DOHH2 (cell line): Measurements from ENCODE around the gene SOHLH2.

Source experiments
- H3F3A ChIP-seq: fragments of 200-600 bp; sonication (generic), shearing (Covaris generic); 2 replicates; pipeline ENCODE4 v1.6.0; 2016; ENCODE audit warnings: antibody characterized with exemption, mild to moderate bottlenecking; ENCODE audit not compliant: control insufficient read depth, insufficient read depth
- H3K27ac ChIP-seq: fragments of 200-600 bp; sonication (generic); 2 replicates; pipeline ENCODE4 v1.5.1; 2014; ENCODE audit warnings: low read depth, mild to moderate bottlenecking, low read length, moderate library complexity
- H3K27me3 ChIP-seq: fragments of 200-600 bp; sonication (generic); 2 replicates; pipeline ENCODE4 v1.6.1; 2014; ENCODE audit warnings: mild to moderate bottlenecking, low read length, mixed read lengths; ENCODE audit not compliant: control insufficient read depth
- H3K36me3 ChIP-seq: fragments of 200-600 bp; sonication (generic); 2 replicates; pipeline ENCODE4 v1.6.1; 2014; ENCODE audit warnings: mild to moderate bottlenecking, low read length, moderate library complexity, mixed read lengths; ENCODE audit not compliant: control insufficient read depth
- H3K4me1 ChIP-seq: fragments of 200-600 bp; sonication (generic); 2 replicates; pipeline ENCODE4 v1.6.1; 2014; ENCODE audit warnings: mild to moderate bottlenecking, low read length, mixed read lengths; ENCODE audit not compliant: control insufficient read depth
- H3K4me2 ChIP-seq: fragments of 200-600 bp; sonication (generic); 2 replicates; pipeline ENCODE4 v1.6.0; 2014; ENCODE audit warnings: mild to moderate bottlenecking, low read length, moderate library complexity
- H3K4me3 ChIP-seq: fragments of 200-600 bp; sonication (generic); 2 replicates; pipeline ENCODE4 v1.5.1; 2014; ENCODE audit warnings: mild to moderate bottlenecking, low read length, mixed read lengths
- H3K79me2 ChIP-seq: fragments of 200-600 bp; sonication (generic); 2 replicates; pipeline ENCODE4 v1.6.1; 2014; ENCODE audit warnings: mild to moderate bottlenecking, low read length, mixed read lengths; ENCODE audit not compliant: control insufficient read depth
- H3K9me2 ChIP-seq: fragments of 200-600 bp; sonication (generic); replicated peaks from 2 replicates; pipeline ENCODE4 v1.6.1; 2014; ENCODE audit warnings: mild to moderate bottlenecking, low read length, mixed read lengths; ENCODE audit not compliant: control insufficient read depth
- H3K9me3 ChIP-seq: fragments of 200-600 bp; sonication (generic); 2 replicates; pipeline ENCODE4 v1.6.1; 2014; ENCODE audit warnings: antibody characterized with exemption, low read length, mixed read lengths; ENCODE audit not compliant: control insufficient read depth, insufficient read depth
- H4K20me1 ChIP-seq: fragments of 200-600 bp; sonication (generic); 2 replicates; pipeline ENCODE4 v1.6.0; 2014; ENCODE audit warnings: low read depth, mild to moderate bottlenecking, antibody characterized with exemption, low read length, moderate library complexity; ENCODE audit not compliant: control insufficient read depth, insufficient read depth
- CTCF ChIP-seq: fragments of 200-600 bp; sonication (generic); IDR thresholded peaks from one replicate; pipeline ENCODE4 v1.5.1; 2014; ENCODE audit warnings: antibody characterized with exemption, mild to moderate bottlenecking, low read depth, low read length; ENCODE audit not compliant: poor library complexity, severe bottlenecking
- EZH2phosphoT487 ChIP-seq: fragments of 200-600 bp; sonication (generic); IDR thresholded peaks from 2 replicates; pipeline ENCODE4 v1.6.1; 2017; ENCODE audit warnings: borderline replicate concordance, mild to moderate bottlenecking, antibody characterized with exemption, low read length, moderate library complexity, mixed read lengths

Gene SOHLH2

GRCh38 chr13:36130193-36130551 lies 84.2 kb downstream of the SOHLH2 start:
- Histone ChIP-seq H3K9me2 (no peaks in the 10 kb centered on the region; the same call in 1 of the 2 replicates), H3K27ac (no peak overlapping the region), H3K4me3 (no peak overlapping the region), H4K20me1 (no peaks in the 10 kb centered on the region), H3K27me3 (no peaks in the 10 kb centered on the region), H3K4me1 (no peaks in the 10 kb centered on the region), H3F3A (no peaks in the 10 kb centered on the region), H3K4me2 (no peak overlapping the region), H3K36me3 (no peaks in the 10 kb centered on the region), H3K79me2 (no peaks in the 10 kb centered on the region), H3K9me3 (peaks cover 9% of the 10 kb centered on the region; the same call in 1 of the 2 replicates)
- TF ChIP-seq EZH2phosphoT487 (no peak), CTCF (no peak)

GRCh38 chr13:36129539-36129938 lies 84.8 kb downstream of the SOHLH2 start:
- H3K27ac ChIP-seq = no peak overlapping the region
- no peaks in the 10 kb centered on the region for H3F3A ChIP-seq
- peaks cover 9% of the 10 kb centered on the region; the same call in 1 of the 2 replicates for H3K9me3 ChIP-seq
- no peak overlapping the region for H3K4me2 ChIP-seq
- TF ChIP-seq CTCF = no peak
- no peaks in the 10 kb centered on the region for H4K20me1 ChIP-seq
- no peaks in the 10 kb centered on the region; the same call in 1 of the 2 replicates for H3K9me2 ChIP-seq
- no peaks in the 10 kb centered on the region for H3K36me3 ChIP-seq
- no peaks in the 10 kb centered on the region for H3K79me2 ChIP-seq
- H3K27me3 ChIP-seq = no peaks in the 10 kb centered on the region
- H3K4me3 ChIP-seq = no peak overlapping the region
- H3K4me1 ChIP-seq = no peaks in the 10 kb centered on the region

GRCh38 chr13:36126491-36126890 lies 87.9 kb downstream of the SOHLH2 start:
- Histone ChIP-seq H3K4me2 (no peak overlapping the region), H3K27ac (no peak overlapping the region), H3K4me1 (no peaks in the 10 kb centered on the region), H3K9me3 (peaks cover 4% of the 10 kb centered on the region; the same call in 1 of the 2 replicates), H3K27me3 (no peaks in the 10 kb centered on the region), H4K20me1 (no peaks in the 10 kb centered on the region), H3K36me3 (no peaks in the 10 kb centered on the region), H3K4me3 (no peak overlapping the region), H3K79me2 (no peaks in the 10 kb centered on the region), H3K9me2 (no peaks in the 10 kb centered on the region; the same call in 1 of the 2 replicates), H3F3A (no peaks in the 10 kb centered on the region)
- no peak for TF ChIP-seq CTCF
- TF ChIP-seq EZH2phosphoT487 = no peak

- Histone ChIP-seq H3K4me1 (no peaks in the 10 kb centered on the region), H3K9me2 (no peaks in the 10 kb centered on the region; the same call in 1 of the 2 replicates), H3K36me3 (no peaks in the 10 kb centered on the region), H4K20me1 (no peaks in the 10 kb centered on the region), H3K9me3 (peaks cover 3% of the 10 kb centered on the region; the same call in 1 of the 2 replicates), H3K4me2 (no peak overlapping the region), H3K27me3 (no peaks in the 10 kb centered on the region), H3K27ac (no peak overlapping the region), H3K4me3 (no peak overlapping the region), H3F3A (no peaks in the 10 kb centered on the region), H3K79me2 (no peaks in the 10 kb centered on the region)
- no peak for TF ChIP-seq CTCF
- TF ChIP-seq EZH2phosphoT487 = no peak
Measured at GRCh38 chr13:36125841-36126240, 88.5 kb downstream of the SOHLH2 start.
